Gastrocnemius medialis (tissue), 4 donors: Measurements from ENCODE around the gene CACNG1. TPM values are rescaled to one million over a fixed set of nuclear protein-coding genes. Genes with fewer than 3 reads are reported as not detected.
"Not testable (repeated sequence)": the region's sequence is repeated elsewhere in the genome, so short reads cannot be mapped to it uniquely, and the experiment has no call there.

Experiments
- ATAC-seq, 2 donors: fragments of 150-250 bp; one replicate each; pipeline ENCODE4 v1.9.1; 2016
- DNase-seq, 2 donors: peaks; one replicate each; pipeline ENCODE4 v3.0.0-alpha.2; 2019
- H3K27ac ChIP-seq, 4 donors: fragments of 200-600 bp; sonication (generic); 1 replicate in 1 of 4; 2 replicates in 3 of 4; pipeline ENCODE4 v1.5.1; 2016 to 2018; ENCODE audit warnings: mild to moderate bottlenecking in 2 of 4, moderate library complexity in 1 of 4
- H3K27me3 ChIP-seq, 3 donors: fragments of 200-600 bp; sonication (generic) in 2 of 3; 1 replicate in 1 of 3; 2 replicates in 2 of 3; pipeline versions ENCODE4 v1.5.1 to v1.6.0; 2016 to 2019; ENCODE audit warnings: mild to moderate bottlenecking in 1 of 3, moderate library complexity in 1 of 3
- H3K36me3 ChIP-seq, 2 donors: fragments of 200-600 bp; sonication (generic) in 1 of 2; one replicate each; pipeline ENCODE4 v1.5.1; 2017 to 2018
- H3K4me1 ChIP-seq, 2 donors: fragments of 200-600 bp; sonication (generic) in 1 of 2; one replicate each; pipeline ENCODE4 v1.5.1; 2016 to 2017; ENCODE audit warnings: mild to moderate bottlenecking in 2 of 2
- H3K4me3 ChIP-seq, 4 donors: fragments of 200-600 bp; sonication (generic) in 3 of 4; 1 replicate in 1 of 4; 2 replicates in 3 of 4; pipeline ENCODE4 v1.5.1; 2016 to 2019; ENCODE audit warnings: mild to moderate bottlenecking in 2 of 4
- H3K9me3 ChIP-seq, 3 donors: fragments of 200-600 bp; sonication (generic) in 2 of 3; 1 replicate in 1 of 3; 2 replicates in 2 of 3; pipeline ENCODE4 v1.5.1; 2016 to 2019
- CTCF ChIP-seq, 5 experiments: fragments of 450-650 bp in 3 of 5; fragments of 200-600 bp in 2 of 5; sonication (generic) in 2 of 5; IDR thresholded peaks in 4 of 5; conservative IDR thresholded peaks in 1 of 5; 1 replicate in 4 of 5; 2 replicates in 1 of 5; pipeline ENCODE4 v1.5.1; 2016 to 2019; ENCODE audit warnings: antibody characterized with exemption in 5 of 5, mild to moderate bottlenecking in 3 of 5, moderate library complexity in 3 of 5
- POLR2A ChIP-seq, 2 donors: fragments of 450-650 bp; IDR thresholded peaks; one replicate each; pipeline ENCODE4 v1.6.1; 2017; ENCODE audit warnings: antibody characterized with exemption in 2 of 2, mild to moderate bottlenecking in 2 of 2, moderate library complexity in 2 of 2
- in situ Hi-C, 4 donors: fragments of 200-750 bp; cut with MboI; loops; one replicate each; pipeline versions ENCODE4 v1.15.0 to v1.8.0; 2017; ENCODE audit warnings: low sequenced_read_pairs in 4 of 4
- intact Hi-C: fragments of 100-400 bp; cut with DNase I; formaldehyde crosslinking; loops from one replicate; pipeline ENCODE4 v1.15.1; 2023; ENCODE audit warnings: low total_unique reads
- total RNA-seq, 4 donors: library from RNA; depleted of rRNA; stranded (reverse); fragments of >200 nt; gene quantifications; one replicate each; pipeline versions ENCODE4 v1.1.0 to v1.2.3, GENCODE V29; 2016

The CACNG1 gene
- total RNA-seq, 4 donors from 2014 or later, result 120 to 203 (median 154) TPM

GRCh38 chr17:67098006-67098405, 53.7 kb downstream of the CACNG1 start:
- DNase-seq (no peak), ATAC-seq (peak; percentile 94 to 96)
- Histone ChIP-seq H3K4me3 (no peak overlapping the region), H3K9me3 (no peaks in the 10 kb centered on the region), H3K27me3 (no peaks in the 10 kb centered on the region), H3K36me3 (no peaks in the 10 kb centered on the region), H3K27ac (peak overlapping the region; percentile 45 to 67 (median 60)), H3K4me1 (peaks cover 38 to 70% of the 10 kb centered on the region in 2 donors)
- TF ChIP-seq POLR2A (IDR thresholded peaks at IDR 0.05), result no peak
- in situ Hi-C loops (no loop called here), intact Hi-C loops (loop anchor here (5.0 kb wide), 1 partner anchor 51 kb away; no protein-coding TSS in a partner anchor)

GRCh38 chr17:67104641-67105040, 60.3 kb downstream of the CACNG1 start:
- H3K36me3 ChIP-seq, result peaks cover 0 to 32% of the 10 kb centered on the region in 2 donors
- H3K9me3 ChIP-seq, H3K27me3 ChIP-seq, H3K4me3 ChIP-seq, intact Hi-C loops, ATAC-seq, DNase-seq: not testable (repeated sequence)
- in situ Hi-C loops, result loop anchor here in 1 of 4 donors (10.0 kb wide), 1 partner anchor 60 kb away; the partner anchor contains the start of gene CACNG1
- H3K4me1 ChIP-seq, result peaks cover 9 to 26% of the 10 kb centered on the region in 2 donors
- H3K27ac ChIP-seq, result peak overlapping the region in 3 of 4 donors; percentile 8 to 38 (median 22)

- in situ Hi-C loops, result loop anchor here in 1 of 4 donors (10.0 kb wide), 1 partner anchor 60 kb away; the partner anchor contains the start of gene CACNG1
- DNase-seq (no peak), ATAC-seq (peak; percentile 41 to 77)
- intact Hi-C loops, result no loop called here
- Histone ChIP-seq H3K9me3 (no peaks in the 10 kb centered on the region), H3K4me1 (peaks cover 9 to 23% of the 10 kb centered on the region in 2 donors), H3K4me3 (no peak overlapping the region), H3K27ac (peak overlapping the region in 3 of 4 donors; percentile 8 to 38 (median 22)), H3K27me3 (no peaks in the 10 kb centered on the region), H3K36me3 (peaks cover 0 to 32% of the 10 kb centered on the region in 2 donors)
- TF ChIP-seq POLR2A (IDR thresholded peaks at IDR 0.05), result no peak
- no peak for TF ChIP-seq CTCF (IDR thresholded peaks at IDR 0.05 in 4 of 5, conservative IDR thresholded peaks at IDR 0.05 in 1 of 5)
Measured at GRCh38 chr17:67105213-67105612, 60.9 kb downstream of the CACNG1 start.

Other genes with a start within 250 kb of the CACNG1 start
- gene CACNG5, start 209.4 kb upstream of the CACNG1 start, total RNA-seq, result not detected
- not detected for gene CACNG4, start 79.8 kb upstream of the CACNG1 start, total RNA-seq
- gene HELZ, start 200.6 kb downstream of the CACNG1 start, total RNA-seq, result 10 to 100 TPM; 21.0 to 47.0 (median 38.9) TPM